Measurements from ENCODE around the gene WHAMM. TPM values are rescaled to one million over a fixed set of nuclear protein-coding genes. Genes with fewer than 3 reads are reported as not detected.
A peak's percentile ranks its signal among the peaks of the same experiment; 100 is the strongest.
"Not testable (repeated sequence)": the region's sequence is repeated elsewhere in the genome, so short reads cannot be mapped to it uniquely, and the experiment has no call there.

WHAMM gene
- polyA plus RNA-seq, 2 of the 4 experiments (the other 2 are of a cell fraction) = 5.1 to 5.6 TPM

DNA sequence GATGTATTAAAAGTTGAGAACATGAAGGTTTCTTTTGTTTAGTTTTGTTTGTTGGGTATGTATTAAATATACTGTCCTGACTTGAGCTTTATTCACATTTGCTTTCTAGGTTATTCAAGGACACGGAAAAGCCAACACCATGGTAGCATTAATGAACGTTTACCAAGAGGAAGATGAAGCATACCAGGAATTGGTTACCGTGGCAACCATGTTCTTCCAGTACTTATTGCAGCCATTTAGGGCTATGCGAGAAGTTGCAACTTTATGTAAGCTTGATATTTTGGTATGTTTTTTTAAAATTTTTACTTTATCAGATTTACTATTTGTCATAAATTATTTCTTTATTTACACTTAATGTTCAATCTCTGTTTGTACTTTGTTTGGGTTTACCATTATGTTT, 3.6 kb downstream of the WHAMM start:
- POLR2A ChIA-PET = no interaction called here
- FAIRE-seq (no peak), ATAC-seq (no peak), DNase-seq (ENCODE audit: low read depth in 1 of 2, low spot score in 1 of 2) (no peak)
- CTCF ChIA-PET = interaction anchor here (0.6 to 1.5 kb wide), 4 partner anchors 10 to 306 kb away, joined by 3 to 6 read pairs (median 4); no protein-coding TSS in a partner anchor
- Histone ChIP-seq H3K9me3 (no peaks in the 10 kb centered on the region), H3K27ac (no peak overlapping the region), H3K4me3 (no peak overlapping the region), H3K4me2 (no peak overlapping the region), H3K4me1 (peaks cover 17% of the 10 kb centered on the region)
- TF ChIP-seq CHD4 (IDR thresholded peaks at IDR 0.05; ENCODE audit: borderline replicate concordance) (no peak), CBX2 (IDR thresholded peaks at IDR 0.05; ENCODE audit: borderline replicate concordance, low read depth) (no peak), ZC3H11A (IDR thresholded peaks at IDR 0.05) (no peak), SREBF2 (IDR thresholded peaks at IDR 0.05) (no peak), MYC (IDR thresholded peaks at IDR 0.05; ENCODE audit: borderline replicate concordance, low read length) (no peak), JUNB (IDR thresholded peaks at IDR 0.05) (no peak), KDM5A (IDR thresholded peaks at IDR 0.05) (no peak), RFX5 (IDR thresholded peaks at IDR 0.05) (no peak), NPAS2 (CRISPR knock-in tag; IDR thresholded peaks at IDR 0.05; ENCODE audit: borderline replicate concordance) (no peak), PBX3 (IDR thresholded peaks at IDR 0.05) (no peak), NR3C1 (IDR thresholded peaks at IDR 0.05) (no peak), TFCP2L1 (CRISPR knock-in tag; IDR thresholded peaks at IDR 0.05) (no peak), POLR2AphosphoS2 (conservative IDR thresholded peaks at IDR 0.05; ENCODE audit: low read length) (no peak), RARB (CRISPR knock-in tag; IDR thresholded peaks at IDR 0.05) (no peak)
- TF ChIP-seq, protein P1, sequence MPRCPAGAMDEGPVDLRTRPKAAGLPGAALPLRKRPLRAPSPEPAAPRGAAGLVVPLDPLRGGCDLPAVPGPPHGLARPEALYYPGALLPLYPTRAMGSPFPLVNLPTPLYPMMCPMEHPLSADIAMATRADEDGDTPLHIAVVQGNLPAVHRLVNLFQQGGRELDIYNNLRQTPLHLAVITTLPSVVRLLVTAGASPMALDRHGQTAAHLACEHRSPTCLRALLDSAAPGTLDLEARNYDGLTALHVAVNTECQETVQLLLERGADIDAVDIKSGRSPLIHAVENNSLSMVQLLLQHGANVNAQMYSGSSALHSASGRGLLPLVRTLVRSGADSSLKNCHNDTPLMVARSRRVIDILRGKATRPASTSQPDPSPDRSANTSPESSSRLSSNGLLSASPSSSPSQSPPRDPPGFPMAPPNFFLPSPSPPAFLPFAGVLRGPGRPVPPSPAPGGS (IDR thresholded peaks at IDR 0.05) = no peak
- TF ChIP-seq, protein P2, sequence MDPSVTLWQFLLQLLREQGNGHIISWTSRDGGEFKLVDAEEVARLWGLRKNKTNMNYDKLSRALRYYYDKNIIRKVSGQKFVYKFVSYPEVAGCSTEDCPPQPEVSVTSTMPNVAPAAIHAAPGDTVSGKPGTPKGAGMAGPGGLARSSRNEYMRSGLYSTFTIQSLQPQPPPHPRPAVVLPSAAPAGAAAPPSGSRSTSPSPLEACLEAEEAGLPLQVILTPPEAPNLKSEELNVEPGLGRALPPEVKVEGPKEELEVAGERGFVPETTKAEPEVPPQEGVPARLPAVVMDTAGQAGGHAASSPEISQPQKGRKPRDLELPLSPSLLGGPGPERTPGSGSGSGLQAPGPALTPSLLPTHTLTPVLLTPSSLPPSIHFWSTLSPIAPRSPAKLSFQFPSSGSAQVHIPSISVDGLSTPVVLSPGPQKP (IDR thresholded peaks at IDR 0.05; ENCODE audit: low read depth, low read length) = no peak
- 93% methylated on average over 4 of the region's 4 CpGs for WGBS (ENCODE audit: missing lambda C conversion rate)

- ChIA-PET CTCF (no interaction called here), POLR2A (no interaction called here)
- Histone ChIP-seq H3K27ac (no peak overlapping the region), H3K4me2 (no peak overlapping the region), H3K4me1 (no peaks in the 10 kb centered on the region), H3K4me3 (no peak overlapping the region), H3K9me3 (peaks cover 7% of the 10 kb centered on the region)
- DNase-seq (ENCODE audit: low read depth in 1 of 2, low spot score in 1 of 2) = no peak
- no peak for ATAC-seq
- TF ChIP-seq ZSCAN20 (CRISPR knock-in tag; IDR thresholded peaks at IDR 0.05) (no peak), CHD2 (IDR thresholded peaks at IDR 0.05; ENCODE audit: low read length, partially characterized antibody) (no peak), EHF (CRISPR knock-in tag; IDR thresholded peaks at IDR 0.05) (no peak)
- TF ChIP-seq, protein P1 (IDR thresholded peaks at IDR 0.05) = no peak
- FAIRE-seq = no peak
Measured at GRCh38 chr15:82820128-82820527, 10.7 kb downstream of the WHAMM start.

DNA sequence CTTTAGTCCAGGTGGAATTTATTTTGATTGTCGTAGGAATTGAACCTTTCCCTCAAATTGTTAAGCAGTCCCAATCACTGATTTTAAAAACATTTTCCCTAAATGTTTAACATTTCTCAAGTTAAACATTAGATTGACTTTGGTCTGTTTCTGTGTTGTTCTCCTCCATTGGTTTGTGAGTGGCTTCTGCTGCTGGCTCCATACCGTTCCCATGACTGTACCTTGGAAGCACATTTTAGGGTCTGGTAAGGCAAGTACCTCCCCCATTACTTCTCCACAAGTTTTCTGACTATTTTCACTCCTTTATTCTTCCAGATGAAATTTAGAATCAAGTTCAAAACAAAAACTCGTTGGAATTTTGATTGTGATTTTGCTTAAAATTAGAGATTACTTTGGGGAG, 12.0 kb downstream of the WHAMM start:
- ATAC-seq; CTCF ChIA-PET; H3K27ac ChIP-seq; H3K4me1 ChIP-seq; H3K9me3 ChIP-seq; DNase-seq (ENCODE audit: low read depth in 1 of 2, low spot score in 1 of 2); H3K4me3 ChIP-seq; H3K4me2 ChIP-seq; FAIRE-seq; POLR2A ChIA-PET: not testable (repeated sequence)
- WGBS (ENCODE audit: missing lambda C conversion rate) = 80% methylated on average over 3 of the region's 3 CpGs

DNA sequence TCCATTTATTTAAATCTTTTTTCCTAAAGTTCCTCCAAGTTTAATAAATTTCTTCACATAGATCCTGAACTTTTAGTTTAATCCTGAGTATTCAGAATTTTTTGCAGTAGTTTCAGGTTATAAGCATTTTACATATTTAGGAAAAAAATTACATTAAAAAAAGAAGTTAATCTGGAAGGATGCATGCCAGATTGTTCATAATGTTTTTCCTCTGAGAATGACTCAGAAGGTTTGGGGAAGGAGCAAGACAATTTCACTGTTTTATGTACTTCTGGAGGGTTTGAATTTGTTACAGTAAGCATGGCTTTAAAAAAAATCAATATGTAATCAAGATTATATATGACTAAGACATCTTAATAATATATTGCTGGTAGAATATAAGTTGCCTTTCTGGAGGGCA, 12.4 kb downstream of the WHAMM start:
- CTCF ChIA-PET; H3K9me3 ChIP-seq; ATAC-seq; H3K4me2 ChIP-seq; H3K4me1 ChIP-seq; POLR2A ChIA-PET; DNase-seq (ENCODE audit: low read depth in 1 of 2, low spot score in 1 of 2); H3K27ac ChIP-seq; H3K4me3 ChIP-seq: not testable (repeated sequence)
- FAIRE-seq = peak; percentile 7
